BJ (cell line): ENCODE measurements around the gene SLC41A1. TPM values are rescaled to one million over a fixed set of nuclear protein-coding genes. Genes with fewer than 3 reads are reported as not detected.

Experiments used
- CTCF ChIA-PET: fragments of 350-600 bp; formaldehyde crosslinking; extraction: SDS; loops from one replicate; lab custom pipeline; 2021; ENCODE audit warnings: antibody characterized with exemption, inconsistent platforms; lab: Yijun Ruan, JAX
- POLR2A ChIA-PET: fragments of 300-600 bp; sonication (Branson Sonifier 250); formaldehyde crosslinking; extraction: SDS; loops from one replicate; lab custom pipeline; 2021; ENCODE audit warnings: antibody characterized with exemption; lab: Charles Lee
- DNase-seq: peaks from one replicate; pipeline ENCODE4 v3.0.0-alpha.2; 2011; ENCODE audit warnings: low read depth
- H3K27me3 ChIP-seq: 2 replicates; pipeline ENCODE4 v1.6.0; 2011; ENCODE audit warnings: low read length; ENCODE audit not compliant: control insufficient read depth, insufficient read depth
- H3K36me3 ChIP-seq: 2 replicates; pipeline ENCODE4 v1.5.1; 2011; ENCODE audit warnings: low read length; ENCODE audit not compliant: control insufficient read depth, insufficient read depth
- H3K4me3 ChIP-seq: 2 replicates; pipeline ENCODE4 v1.5.1; 2011; ENCODE audit warnings: low read depth, mild to moderate bottlenecking, control low read depth, low read length
- CTCF ChIP-seq: IDR thresholded peaks from 2 replicates; pipeline ENCODE4 v1.5.1; 2011; ENCODE audit warnings: low read depth, mild to moderate bottlenecking, control low read depth, inconsistent platforms, low read length, moderate library complexity; ENCODE audit not compliant: insufficient read depth
- polyA plus RNA-seq: library from polyadenylated mRNA; depleted of rRNA; stranded (reverse); fragments of >200 nt; gene quantifications from 2 replicates; pipeline ENCODE4 v1.2.3, GENCODE V29; 2011

Gene SLC41A1
- polyA plus RNA-seq, 1 experiment = 29.4 TPM

DNA sequence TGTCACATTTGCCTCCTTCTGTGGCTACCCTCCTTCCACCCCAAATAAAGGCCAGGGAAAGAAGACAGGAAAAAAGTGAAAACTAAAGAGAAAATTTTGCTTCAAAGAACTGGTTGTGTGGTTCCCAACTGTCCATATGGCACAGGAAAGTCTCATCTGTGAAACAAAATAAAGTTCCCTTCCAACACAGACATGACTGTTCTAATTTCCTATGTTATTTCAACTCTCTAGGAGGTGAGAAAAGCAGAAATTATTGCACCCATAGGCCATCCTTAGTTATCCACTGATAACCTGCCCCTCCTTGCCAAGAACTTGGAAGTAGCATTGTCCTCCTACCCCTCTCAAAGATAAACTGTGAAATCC is 29.6 kb downstream of the SLC41A1 start:
- no peaks in the 10 kb centered on the region for H3K36me3 ChIP-seq
- no peak overlapping the region for H3K4me3 ChIP-seq
- no peaks in the 10 kb centered on the region for H3K27me3 ChIP-seq
- no peak for TF ChIP-seq CTCF
- ChIA-PET POLR2A (no interaction called here), CTCF (interaction anchor here (1.8 to 2.4 kb wide), 2 partner anchors 8 to 125 kb away, joined by 10 to 19 read pairs; no protein-coding TSS in a partner anchor)
- no peak for DNase-seq

GRCh38 chr1:205782627-205783432 is 30.2 kb downstream of the SLC41A1 start:
- Histone ChIP-seq H3K27me3 (no peaks in the 10 kb centered on the region), H3K4me3 (no peak overlapping the region), H3K36me3 (no peaks in the 10 kb centered on the region)
- POLR2A ChIA-PET = no interaction called here
- CTCF ChIA-PET = interaction anchor here (0.8 to 2.4 kb wide), 4 partner anchors 9 to 194 kb away, joined by 3 to 19 read pairs (median 6); no protein-coding TSS in a partner anchor
- no peak for TF ChIP-seq CTCF
- DNase-seq = no peak

GRCh38 chr1:205780335-205780734 is 32.7 kb downstream of the SLC41A1 start:
- no peaks in the 10 kb centered on the region for H3K27me3 ChIP-seq
- CTCF ChIA-PET = interaction anchor here (1.0 to 1.3 kb wide), 2 partner anchors 12 to 198 kb away, joined by 3 read pairs; no protein-coding TSS in a partner anchor
- DNase-seq = no peak
- no peaks in the 10 kb centered on the region for H3K36me3 ChIP-seq
- TF ChIP-seq CTCF = no peak
- POLR2A ChIA-PET = no interaction called here
- H3K4me3 ChIP-seq = no peak overlapping the region

DNA sequence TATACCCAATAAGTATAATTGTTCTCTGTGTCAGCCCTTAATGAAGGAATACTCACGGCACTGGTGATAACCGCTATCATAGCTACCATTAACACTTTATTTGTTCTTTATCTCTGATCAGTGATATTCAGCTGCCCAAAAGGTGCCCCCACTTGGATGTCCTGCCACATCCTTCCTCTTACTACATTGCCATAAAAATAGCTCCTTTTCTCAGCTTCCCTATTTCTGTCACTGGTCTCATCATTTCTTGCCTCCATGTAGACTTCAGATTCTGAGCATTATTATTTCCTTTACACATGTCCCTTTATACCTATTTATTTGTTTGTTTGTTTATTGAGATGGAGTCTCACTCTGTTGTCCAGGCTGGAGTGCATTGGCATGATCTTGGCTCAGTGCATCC is 35.0 kb downstream of the SLC41A1 start:
- Histone ChIP-seq H3K4me3 (no peak overlapping the region), H3K27me3 (no peaks in the 10 kb centered on the region), H3K36me3 (no peaks in the 10 kb centered on the region)
- no peak for TF ChIP-seq CTCF
- no peak for DNase-seq
- ChIA-PET CTCF (interaction anchor here (0.7 to 5.0 kb wide), 3 partner anchors 13 to 119 kb away, joined by 3 to 26 read pairs (median 3); no protein-coding TSS in a partner anchor), POLR2A (no interaction called here)

- no peak for DNase-seq
- Histone ChIP-seq H3K36me3 (no peaks in the 10 kb centered on the region), H3K4me3 (no peak overlapping the region; the same call in 1 of the 2 replicates), H3K27me3 (no peaks in the 10 kb centered on the region)
- ChIA-PET POLR2A (interaction anchor here (0.5 kb wide), 1 partner anchor 11 kb away, joined by 8 read pairs; no protein-coding TSS in a partner anchor), CTCF (interaction anchor here (0.8 to 5.0 kb wide), 5 partner anchors 9 to 202 kb away, joined by 3 to 26 read pairs (median 5); no protein-coding TSS in a partner anchor)
- no peak for TF ChIP-seq CTCF
These were observed 37.3 kb downstream of the SLC41A1 start for GRCh38 chr1:205775717-205776056.
